ENCODE results near the gene METTL14.

Gene METTL14

DNA sequence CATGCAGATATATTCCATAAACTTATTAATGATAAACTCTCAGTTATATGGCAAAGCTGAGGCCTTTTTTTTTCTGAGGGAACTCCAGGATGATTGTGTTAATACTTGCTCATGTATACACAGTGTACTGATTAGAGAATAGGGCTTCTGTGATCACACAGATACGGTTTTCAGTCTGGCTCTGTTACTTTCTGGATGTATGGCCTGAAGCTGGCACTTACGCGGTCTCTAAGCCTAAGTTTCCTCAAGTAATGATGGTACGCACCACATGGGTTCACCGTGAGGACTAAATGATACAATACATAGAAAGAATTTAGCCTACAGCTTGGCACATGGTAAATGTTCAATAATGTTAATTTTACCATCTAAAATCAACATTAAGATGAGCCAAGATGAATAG, 77.0 kb downstream of the METTL14 start:
- CTCF ChIA-PET: interaction anchor here (1.0 to 1.8 kb wide), 4 partner anchors 9 to 21 kb away, joined by 3 to 6 read pairs (median 5); no protein-coding TSS in a partner anchor
- no peak overlapping the region for H3K4me3 ChIP-seq (ENCODE audit: low read depth, low read length)
- POLR2A ChIA-PET: no interaction called here
- TF ChIP-seq, protein P1, sequence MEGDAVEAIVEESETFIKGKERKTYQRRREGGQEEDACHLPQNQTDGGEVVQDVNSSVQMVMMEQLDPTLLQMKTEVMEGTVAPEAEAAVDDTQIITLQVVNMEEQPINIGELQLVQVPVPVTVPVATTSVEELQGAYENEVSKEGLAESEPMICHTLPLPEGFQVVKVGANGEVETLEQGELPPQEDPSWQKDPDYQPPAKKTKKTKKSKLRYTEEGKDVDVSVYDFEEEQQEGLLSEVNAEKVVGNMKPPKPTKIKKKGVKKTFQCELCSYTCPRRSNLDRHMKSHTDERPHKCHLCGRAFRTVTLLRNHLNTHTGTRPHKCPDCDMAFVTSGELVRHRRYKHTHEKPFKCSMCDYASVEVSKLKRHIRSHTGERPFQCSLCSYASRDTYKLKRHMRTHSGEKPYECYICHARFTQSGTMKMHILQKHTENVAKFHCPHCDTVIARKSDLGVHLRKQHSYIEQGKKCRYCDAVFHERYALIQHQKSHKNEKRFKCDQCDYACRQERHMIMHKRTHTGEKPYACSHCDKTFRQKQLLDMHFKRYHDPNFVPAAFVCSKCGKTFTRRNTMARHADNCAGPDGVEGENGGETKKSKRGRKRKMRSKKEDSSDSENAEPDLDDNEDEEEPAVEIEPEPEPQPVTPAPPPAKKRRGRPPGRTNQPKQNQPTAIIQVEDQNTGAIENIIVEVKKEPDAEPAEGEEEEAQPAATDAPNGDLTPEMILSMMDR (IDR thresholded peaks at IDR 0.05; ENCODE audit: insufficient read depth, low read length, missing control alignments): no peak
- DNase-seq (ENCODE audit: low read depth, low spot score): no peak

DNA sequence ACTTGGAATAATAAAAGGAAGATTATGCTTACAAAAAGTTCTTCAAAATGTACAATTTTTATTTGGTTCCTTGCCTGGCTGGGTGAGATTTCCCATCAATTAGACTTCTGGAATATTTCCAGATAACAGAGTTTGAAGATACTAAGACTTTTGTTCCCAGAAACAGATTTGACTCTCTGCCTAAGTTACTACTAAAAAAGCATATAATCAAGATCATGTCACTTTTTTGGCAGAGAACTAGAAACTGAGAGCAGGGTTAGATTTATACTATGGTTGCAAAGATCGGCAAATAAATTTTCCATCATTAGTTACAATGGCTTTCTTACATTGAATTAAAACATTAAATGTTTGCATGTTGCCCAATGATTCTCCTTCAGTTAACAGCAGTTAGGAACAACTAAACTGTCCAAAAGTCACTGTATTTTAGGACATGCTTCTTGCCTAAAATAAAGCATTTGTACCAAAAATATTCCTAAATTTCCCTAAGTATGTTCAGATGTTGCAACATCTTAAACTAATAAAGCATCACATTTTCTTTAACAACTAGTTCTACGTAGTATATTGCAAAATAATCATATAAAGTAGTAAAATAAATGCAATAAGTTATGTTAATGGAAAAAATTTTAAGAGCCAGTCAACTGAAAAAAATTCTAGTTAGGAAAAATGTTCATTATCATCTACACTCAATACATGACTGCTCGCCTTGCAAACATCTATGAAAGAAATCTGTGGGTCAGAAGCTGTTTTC, 77.7 kb downstream of the METTL14 start:
- ChIA-PET CTCF (interaction anchor here (1.0 to 1.8 kb wide), 5 partner anchors 8 to 22 kb away, joined by 3 to 6 read pairs (median 5); no protein-coding TSS in a partner anchor), POLR2A (no interaction called here)
- no peak overlapping the region for H3K4me3 ChIP-seq (ENCODE audit: low read depth, low read length)
- TF ChIP-seq, protein P1 (IDR thresholded peaks at IDR 0.05; ENCODE audit: insufficient read depth, low read length, missing control alignments): no peak
- no peak for DNase-seq (ENCODE audit: low read depth, low spot score)
